Fibroblast of skin of right quadriceps (primary cell): Measurements from ENCODE around the gene RFXANK.
A peak's percentile ranks its signal among the peaks of the same experiment; 100 is the strongest.
"Not testable (repeated sequence)": the region's sequence is repeated elsewhere in the genome, so short reads cannot be mapped to it uniquely, and the experiment has no call there.

Source experiments
- DNase-seq: peaks from one replicate; pipeline ENCODE4 v3.0.0-alpha.2; 2013

Gene RFXANK

DNA sequence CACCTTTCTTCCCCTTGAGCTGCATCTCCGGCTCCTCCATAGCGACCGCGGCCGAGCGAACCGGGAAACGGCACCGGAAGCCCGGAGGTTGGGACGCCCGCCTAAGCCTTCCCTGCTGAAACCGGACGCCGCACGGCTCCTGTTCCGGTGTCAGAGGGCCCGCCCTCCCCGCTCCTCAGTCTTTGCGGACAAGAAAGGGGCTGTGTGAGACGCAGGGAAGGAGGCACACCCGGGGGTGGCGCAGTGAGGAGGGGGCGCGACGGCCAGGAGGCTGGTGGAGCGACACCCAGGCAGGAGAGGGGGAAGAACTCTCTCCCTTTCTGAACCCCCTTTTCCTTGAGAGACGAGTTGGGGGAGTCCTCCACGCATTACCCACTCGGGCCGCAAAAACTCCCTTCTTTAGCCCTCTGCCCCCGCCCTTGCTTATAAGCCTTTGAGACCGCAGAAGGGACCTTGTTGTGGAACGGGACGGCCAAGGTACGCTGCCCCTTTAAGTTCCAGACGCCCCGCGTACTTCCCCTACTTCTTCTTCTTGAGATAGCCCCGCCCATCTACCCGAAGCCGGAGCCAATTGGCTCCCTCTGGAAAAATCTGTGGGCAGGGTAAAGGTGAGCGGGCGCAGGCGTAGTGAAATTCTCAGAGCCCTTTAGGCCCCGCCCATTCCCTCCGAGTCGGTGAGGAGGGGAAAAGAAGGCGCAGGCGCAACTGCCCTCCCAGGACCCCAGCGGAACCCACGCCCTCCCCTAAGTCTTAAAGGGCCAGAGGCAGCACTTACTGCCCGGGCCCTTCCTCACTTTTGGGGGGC lies at the start of gene RFXANK, which contains the start of gene BORCS8:
Gene RFXANK (plus strand): TSS at position 181 of the 805 bp plus-strand sequence. CDS start 1,689 bp downstream, outside the sequence.
Gene BORCS8 (minus strand): TSS at position 75 of the 805 bp plus-strand sequence. CDS start 35 bp downstream, at position 40.
- DNase-seq, result peak; percentile 99

GRCh38 chr19:19142347-19142746 lies 49.7 kb upstream of the RFXANK start:
- DNase-seq, result no peak

DNA sequence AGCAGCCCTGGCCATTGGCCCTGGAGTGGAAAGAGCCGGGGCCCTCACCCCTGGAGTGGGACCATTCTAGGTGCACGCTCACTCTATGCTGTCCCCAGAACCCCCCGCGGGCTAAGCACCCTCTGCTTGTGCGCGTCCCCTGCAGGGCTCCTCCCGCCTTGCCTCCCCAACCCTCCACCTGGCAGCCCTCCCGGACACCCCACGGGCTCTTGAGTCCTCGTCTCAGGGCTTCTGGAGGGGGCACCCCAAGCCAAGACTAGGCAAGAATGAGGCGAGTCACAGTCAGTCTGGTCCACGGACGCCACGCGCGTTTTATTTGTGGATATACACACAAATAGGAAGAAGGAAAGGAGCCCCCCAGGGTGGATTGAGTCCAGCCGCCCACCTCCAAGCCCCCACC lies 46.8 kb upstream of the RFXANK start:
- no peak for DNase-seq

DNA sequence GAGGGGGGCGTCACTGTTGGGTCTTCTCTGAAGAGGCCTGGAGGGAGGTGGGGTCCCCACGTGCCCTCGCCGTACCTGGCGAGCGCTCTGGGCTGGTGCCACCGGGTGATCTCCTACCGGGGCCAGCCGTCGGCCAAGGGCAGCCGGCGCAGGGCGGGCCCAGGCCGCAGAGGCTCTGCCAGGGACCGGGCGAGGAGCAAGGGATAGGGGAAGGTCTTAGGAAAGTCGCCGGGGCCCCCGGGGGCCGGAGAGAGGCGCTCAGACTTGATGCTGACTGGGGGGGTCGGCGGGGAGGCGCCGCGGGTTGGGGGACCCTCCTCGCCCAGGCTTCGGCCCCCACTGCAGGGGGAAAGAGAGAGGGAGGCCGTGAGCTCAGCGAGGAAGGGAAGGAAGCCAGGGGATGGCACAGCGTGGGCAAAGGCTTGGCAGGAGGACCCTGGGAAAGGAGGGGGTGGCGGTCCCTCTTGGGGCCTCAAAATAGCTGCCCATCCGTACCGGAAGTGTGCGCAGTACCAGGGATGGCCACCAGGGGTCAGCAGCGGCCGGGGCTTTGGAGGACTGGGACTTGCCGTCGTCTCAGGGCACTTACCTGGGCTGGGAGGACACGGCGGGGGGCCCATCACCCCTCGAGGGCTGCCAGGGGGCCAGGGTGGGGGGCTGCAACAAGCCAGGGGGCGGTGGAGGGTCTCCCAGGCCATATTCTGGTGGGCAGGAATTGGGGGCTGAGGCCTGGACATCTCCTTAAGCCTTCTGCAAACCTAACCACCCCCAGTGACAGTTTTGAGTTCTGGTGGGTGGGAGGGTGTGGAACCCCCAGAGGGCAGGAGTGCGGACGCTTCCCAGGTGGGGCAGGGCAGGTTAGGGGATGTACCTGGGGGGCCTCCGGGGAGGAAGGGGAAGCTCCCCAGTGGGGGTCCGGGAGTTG lies 46.1 kb upstream of the RFXANK start:
- DNase-seq, result peak; percentile 55

- DNase-seq, result no peak
These were observed 45.2 kb upstream of the RFXANK start for GRCh38 chr19:19146865-19147264.

DNA sequence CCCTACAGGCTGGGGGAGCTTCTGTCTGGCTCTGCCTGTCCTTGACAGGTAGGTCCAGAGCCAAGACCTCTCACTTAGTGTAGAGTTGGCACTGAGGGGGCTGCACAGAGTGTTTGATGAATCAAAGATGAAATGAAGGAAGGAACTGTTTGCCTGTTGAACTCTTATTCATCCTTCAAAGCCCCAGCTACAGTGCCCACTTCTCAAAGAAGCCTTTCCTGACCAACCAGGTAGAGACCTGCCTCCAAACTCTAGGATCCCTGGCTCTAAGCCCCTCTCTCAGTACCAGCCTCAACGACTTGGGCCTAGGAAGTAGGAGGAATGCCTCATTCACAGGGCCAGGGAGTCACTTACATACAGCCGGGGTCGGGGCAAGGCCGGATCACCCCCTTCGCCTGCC lies 44.7 kb upstream of the RFXANK start:
- DNase-seq, result no peak

- DNase-seq, result not testable (repeated sequence)
These were observed 43.6 kb upstream of the RFXANK start for GRCh38 chr19:19148504-19148903.

GRCh38 chr19:19149435-19149834 lies 42.6 kb upstream of the RFXANK start:
- no peak for DNase-seq

DNA sequence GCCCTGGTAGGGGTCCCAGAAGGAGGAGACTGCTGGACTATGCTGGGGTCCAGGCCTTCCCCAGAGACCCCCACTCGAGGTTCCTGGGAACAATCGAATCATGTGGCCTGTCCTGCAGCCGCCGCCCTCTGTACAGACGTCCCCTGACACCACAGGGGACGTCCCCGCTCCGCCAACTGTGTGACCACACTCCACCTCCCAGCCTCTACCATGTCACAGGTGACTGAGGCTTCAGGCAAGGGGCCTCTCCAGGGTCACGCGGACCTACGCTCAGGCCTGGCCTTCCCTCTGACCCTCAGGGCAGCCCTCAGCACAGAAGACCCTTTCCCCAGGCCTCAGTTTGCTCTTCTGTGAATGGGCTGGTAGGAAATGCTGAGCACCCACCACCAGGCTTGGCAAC lies 40.6 kb upstream of the RFXANK start:
- DNase-seq, result no peak

GRCh38 chr19:19152668-19153384 lies 39.2 kb upstream of the RFXANK start:
- DNase-seq, result no peak

- no peak for DNase-seq
These were observed 37.1 kb upstream of the RFXANK start for GRCh38 chr19:19154768-19155494.

GRCh38 chr19:19155495-19156219 lies 36.4 kb upstream of the RFXANK start:
- no peak for DNase-seq

- DNase-seq, result no peak
These were observed 34.2 kb upstream of the RFXANK start for GRCh38 chr19:19157808-19158207.

DNA sequence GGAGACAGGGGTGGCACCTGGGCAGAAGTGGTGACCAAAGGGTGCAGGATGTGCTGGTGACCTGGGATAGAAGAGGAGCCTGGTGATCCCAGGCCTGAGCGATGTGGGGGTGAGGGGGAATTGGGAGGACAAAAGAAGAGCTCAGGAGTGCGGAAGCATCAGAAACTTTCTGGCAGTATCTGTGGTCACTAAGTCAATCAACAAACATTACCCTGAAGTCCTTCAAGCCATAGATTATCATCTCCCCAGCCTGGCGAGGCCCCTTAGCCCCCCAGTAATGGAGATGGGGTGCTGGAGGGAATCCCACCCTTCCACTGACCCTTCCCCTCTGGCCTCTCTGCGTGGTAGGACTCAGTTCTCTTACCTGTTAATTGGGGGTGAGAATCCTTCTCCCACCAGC lies 32.5 kb upstream of the RFXANK start:
- no peak for DNase-seq

GRCh38 chr19:19160461-19161035 lies 31.5 kb upstream of the RFXANK start:
- no peak for DNase-seq

GRCh38 chr19:19162495-19162894 lies 29.6 kb upstream of the RFXANK start:
- no peak for DNase-seq

GRCh38 chr19:19165396-19165795 lies 26.7 kb upstream of the RFXANK start:
- no peak for DNase-seq

DNA sequence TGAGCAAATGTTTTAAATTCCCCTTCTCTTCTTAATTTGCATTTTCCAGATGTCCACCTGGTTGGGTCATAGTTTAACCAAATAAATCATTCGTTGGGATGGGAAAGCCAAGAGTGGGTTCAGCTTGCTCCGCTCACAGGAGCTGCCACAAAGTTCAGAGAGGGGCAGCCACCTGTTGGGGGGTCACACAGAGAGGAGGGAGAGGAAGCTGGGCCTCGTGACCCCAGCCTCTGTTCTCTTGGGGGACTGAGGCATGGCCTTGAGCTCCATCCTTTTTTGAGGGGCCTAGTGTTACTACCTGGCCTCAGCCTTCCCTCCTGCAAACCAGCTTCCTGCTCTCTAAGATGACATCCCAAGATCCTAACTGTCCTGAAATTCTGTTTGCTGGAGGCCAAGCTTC lies 24.4 kb upstream of the RFXANK start:
- no peak for DNase-seq

DNA sequence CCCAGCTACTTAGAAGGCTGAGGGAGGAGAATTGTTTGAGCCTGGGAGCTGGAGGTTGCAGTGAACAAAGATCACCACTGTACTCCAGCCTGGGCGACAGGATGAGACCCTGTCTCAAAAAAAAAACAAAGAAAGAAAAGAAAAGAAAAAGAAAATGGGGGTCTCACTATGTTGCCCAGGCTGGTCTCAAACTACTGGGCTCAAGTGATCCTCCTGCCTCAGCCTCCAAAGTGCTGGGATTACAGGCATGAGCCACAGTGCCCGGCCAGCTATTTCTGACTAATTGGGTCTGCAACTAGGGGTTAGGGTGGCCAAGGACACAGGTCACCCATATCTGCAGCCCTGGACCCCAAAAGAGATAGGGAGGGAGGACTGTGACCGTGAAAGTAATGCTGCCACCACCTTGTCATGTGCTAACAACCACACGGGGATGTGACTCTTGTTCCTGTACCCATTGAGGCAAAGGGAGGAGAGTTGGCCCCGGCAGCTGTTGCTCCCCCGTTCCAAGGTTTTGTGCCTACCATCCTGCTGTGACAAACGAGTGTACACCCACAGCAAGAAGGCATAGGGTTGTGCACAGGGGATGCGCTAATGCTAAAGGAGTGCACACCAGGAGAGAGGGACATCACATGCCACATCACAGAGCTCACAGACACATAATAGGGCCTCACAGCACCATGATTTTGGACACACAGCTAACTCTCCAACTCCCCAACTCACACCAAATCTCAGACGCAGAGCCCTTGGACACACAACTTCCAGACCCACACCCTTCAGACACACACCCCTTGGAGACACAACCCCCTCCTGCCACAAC lies 22.6 kb upstream of the RFXANK start:
- no peak for DNase-seq
